GM12872 (cell line): ENCODE data around the gene CCL17.

Source experiments
- CTCF ChIP-seq: IDR thresholded peaks from 3 replicates; pipeline ENCODE4 v1.5.1; 2011; ENCODE audit warnings: low read depth, mild to moderate bottlenecking, low read length, moderate library complexity; ENCODE audit not compliant: insufficient read depth

CCL17 gene

GRCh38 chr16:57380671-57381462 is 23.7 kb upstream of the CCL17 start:
- TF ChIP-seq CTCF: no peak

GRCh38 chr16:57381791-57382534 is 22.6 kb upstream of the CCL17 start:
- TF ChIP-seq CTCF: no peak

- TF ChIP-seq CTCF: peak; percentile 34; the same call in 2 of the 3 replicates
These were observed 21.9 kb upstream of the CCL17 start for GRCh38 chr16:57382535-57383275.

- no peak for TF ChIP-seq CTCF
These were observed 21.0 kb upstream of the CCL17 start for GRCh38 chr16:57383276-57384247.

- TF ChIP-seq CTCF: no peak
These were observed 20.1 kb upstream of the CCL17 start for GRCh38 chr16:57384248-57385070.

- TF ChIP-seq CTCF: no peak
These were observed 19.5 kb upstream of the CCL17 start for GRCh38 chr16:57385083-57385482.
